Measurements from ENCODE around the gene RAVER1.

RAVER1 gene

DNA sequence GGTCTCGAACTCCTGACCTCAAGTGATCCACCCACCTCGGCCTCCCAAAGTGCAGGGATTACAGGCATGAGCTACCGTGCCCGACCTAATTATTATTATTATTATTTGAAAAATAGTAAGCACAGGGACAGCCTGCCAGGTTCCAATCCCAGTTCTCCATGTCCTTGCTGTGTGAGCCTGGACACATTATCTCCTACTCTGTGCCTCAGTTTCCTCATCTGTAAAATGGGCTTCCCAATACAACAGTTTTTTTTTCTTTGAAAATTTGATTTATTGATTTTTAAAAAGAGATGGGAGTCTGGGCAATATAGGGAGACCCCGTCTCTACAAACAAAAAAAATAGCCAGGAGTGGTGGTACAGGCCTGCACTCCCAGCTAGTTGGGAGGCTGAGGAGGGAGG, 27.0 kb downstream of the RAVER1 start:
- no peak overlapping the region for H3K27ac ChIP-seq
- TF ChIP-seq ZFX (IDR thresholded peaks at IDR 0.05), result no peak
- TF ChIP-seq, protein P1, sequence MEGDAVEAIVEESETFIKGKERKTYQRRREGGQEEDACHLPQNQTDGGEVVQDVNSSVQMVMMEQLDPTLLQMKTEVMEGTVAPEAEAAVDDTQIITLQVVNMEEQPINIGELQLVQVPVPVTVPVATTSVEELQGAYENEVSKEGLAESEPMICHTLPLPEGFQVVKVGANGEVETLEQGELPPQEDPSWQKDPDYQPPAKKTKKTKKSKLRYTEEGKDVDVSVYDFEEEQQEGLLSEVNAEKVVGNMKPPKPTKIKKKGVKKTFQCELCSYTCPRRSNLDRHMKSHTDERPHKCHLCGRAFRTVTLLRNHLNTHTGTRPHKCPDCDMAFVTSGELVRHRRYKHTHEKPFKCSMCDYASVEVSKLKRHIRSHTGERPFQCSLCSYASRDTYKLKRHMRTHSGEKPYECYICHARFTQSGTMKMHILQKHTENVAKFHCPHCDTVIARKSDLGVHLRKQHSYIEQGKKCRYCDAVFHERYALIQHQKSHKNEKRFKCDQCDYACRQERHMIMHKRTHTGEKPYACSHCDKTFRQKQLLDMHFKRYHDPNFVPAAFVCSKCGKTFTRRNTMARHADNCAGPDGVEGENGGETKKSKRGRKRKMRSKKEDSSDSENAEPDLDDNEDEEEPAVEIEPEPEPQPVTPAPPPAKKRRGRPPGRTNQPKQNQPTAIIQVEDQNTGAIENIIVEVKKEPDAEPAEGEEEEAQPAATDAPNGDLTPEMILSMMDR (conservative IDR thresholded peaks at IDR 0.05), result no peak

DNA sequence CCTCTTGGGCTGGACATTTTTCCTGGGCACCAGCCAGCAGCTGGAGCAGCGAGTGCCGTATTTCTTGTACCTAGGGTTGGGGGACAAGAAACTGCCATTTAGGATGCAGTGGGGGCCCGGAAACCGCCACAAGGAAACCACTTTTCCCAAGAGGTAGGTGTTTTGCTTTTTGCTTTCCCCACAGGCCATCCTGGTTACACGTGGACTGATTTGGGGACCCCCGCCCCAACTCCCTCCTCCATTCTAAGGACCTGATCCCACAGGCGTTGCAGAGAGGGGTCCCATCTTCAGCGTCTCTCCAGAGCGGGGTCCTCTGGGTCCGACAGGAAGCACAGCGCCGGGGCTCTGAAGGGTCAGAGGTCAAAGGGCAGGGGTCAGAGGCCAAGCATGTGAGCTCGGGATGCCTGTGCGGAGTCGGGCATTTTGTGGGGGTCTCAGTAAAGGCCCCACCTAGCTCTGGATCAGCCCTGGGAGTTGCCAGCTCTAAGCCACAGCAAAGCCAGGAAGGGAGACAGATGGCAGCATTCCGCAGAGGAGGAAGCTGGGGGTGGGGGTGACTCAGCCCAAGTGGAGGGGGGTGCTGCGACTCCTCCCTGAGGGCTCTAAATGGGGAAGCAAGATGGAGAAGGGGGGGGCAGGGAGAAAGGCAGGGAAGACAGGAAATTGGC, 28.1 kb downstream of the RAVER1 start:
- no peak overlapping the region for H3K27ac ChIP-seq

DNA sequence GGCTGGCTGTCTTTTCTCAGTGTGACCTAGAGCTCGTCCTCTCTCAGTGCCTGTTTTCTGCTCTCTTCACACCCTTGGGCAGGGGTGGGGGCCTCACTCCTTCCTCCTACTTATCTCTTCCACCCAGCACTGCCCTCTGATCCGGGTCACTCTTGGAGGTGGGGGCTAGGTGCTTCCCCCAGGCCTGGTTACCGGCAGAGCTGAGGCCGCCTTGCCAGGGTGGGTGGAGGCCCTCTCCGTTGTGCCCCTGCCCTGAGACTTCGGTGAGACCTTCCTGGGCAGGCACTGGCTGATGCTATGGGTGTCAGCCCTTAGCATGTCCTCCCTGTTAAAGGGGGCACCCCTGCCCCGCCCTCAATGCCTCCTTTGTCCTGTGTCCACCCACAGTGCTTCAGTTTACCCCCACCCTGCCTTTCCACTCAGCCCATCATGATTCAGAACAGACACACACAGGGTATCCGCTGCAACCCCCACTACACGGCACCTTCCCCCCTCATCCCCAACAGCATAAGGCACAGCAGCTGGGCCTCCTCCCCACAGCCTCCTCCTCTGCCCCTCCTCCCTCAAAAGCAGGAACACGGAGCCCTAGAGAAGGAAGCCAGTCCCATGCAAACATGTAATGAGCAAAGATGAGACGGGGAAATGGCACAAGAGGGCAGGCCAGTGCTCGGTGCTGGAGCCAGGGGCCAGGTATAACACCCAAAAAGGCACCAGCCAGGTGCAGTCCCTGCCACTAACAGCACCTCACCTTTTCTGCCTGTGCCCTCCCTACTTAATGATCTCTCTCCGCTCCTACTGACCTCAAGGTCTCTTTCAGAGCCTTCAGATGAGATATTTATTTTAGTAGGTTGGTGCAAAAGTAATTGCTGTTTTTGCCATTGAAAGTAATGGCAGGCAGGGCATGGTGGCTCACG, 33.5 kb downstream of the RAVER1 start:
- TF ChIP-seq, protein P1 (conservative IDR thresholded peaks at IDR 0.05), result no peak
- TF ChIP-seq ZFX (IDR thresholded peaks at IDR 0.05), result no peak
- H3K27ac ChIP-seq, result no peak overlapping the region

More for the DNA sequence above, 28.1 kb downstream of the RAVER1 start:
- TF ChIP-seq ZFX (IDR thresholded peaks at IDR 0.05), result no peak
- TF ChIP-seq, protein P1 (conservative IDR thresholded peaks at IDR 0.05), result no peak

DNA sequence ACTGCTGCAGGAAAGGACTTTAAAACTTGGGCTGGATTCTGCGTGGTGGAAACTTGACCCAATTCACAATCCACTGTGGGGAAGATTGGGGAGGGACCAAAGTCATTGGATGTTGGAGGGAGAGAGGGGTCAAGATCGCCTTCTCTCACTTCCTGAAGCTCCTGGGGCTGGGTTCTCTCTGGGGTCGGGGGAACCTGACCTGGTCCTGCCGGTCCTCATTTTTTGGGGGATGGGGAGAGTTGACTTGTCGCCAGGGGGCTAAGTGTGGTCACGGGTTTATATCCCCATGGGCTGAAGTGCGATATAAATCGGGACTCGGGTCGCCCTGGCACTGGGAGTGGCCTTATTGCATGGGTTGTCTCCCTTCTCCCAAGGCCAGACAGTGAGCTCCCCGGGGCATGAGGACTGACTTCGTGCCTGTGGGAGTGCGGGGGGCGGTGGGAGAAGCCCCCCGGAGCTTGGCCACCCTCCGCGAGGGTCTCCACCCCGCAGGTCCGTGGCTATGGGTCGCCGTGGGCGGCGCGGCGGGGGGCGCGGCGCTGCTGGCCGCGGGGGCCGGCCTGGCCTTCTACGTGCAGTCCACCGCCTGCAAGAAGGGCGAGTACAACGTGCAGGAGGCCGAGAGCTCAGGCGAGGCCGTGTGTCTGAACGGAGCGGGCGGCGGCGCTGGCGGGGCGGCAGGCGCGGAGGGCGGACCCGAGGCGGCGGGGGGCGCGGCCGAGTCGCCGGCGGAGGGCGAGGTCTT, 37.3 kb downstream of the RAVER1 start:
- no peak overlapping the region for H3K27ac ChIP-seq
- no peak for TF ChIP-seq ZFX (IDR thresholded peaks at IDR 0.05)
- TF ChIP-seq, protein P1 (conservative IDR thresholded peaks at IDR 0.05), result no peak

DNA sequence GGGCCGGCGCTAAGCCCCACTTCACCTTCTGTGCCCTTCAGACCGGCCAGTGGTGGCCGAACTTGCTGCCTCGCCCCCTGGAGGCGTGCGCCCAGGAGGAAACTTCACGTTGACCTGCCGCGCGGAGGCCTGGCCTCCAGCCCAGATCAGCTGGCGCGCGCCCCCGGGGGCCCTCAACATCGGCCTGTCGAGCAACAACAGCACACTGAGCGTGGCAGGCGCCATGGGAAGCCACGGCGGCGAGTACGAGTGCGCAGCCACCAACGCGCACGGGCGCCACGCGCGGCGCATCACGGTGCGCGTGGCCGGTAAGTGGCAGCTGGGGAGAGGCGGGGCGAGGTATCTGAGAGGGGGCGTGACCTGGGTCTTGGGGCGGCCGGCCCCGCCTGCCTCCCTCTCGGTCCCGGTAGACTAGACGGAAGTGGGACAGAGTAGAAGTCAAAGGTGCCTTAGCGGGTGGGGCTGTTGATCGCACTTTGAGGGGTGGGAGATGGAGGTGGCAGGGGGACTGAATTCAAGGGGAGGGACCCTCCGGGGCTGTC, 38.0 kb downstream of the RAVER1 start:
- TF ChIP-seq, protein P1 (conservative IDR thresholded peaks at IDR 0.05), result no peak
- TF ChIP-seq ZFX (IDR thresholded peaks at IDR 0.05), result no peak
- no peak overlapping the region for H3K27ac ChIP-seq

DNA sequence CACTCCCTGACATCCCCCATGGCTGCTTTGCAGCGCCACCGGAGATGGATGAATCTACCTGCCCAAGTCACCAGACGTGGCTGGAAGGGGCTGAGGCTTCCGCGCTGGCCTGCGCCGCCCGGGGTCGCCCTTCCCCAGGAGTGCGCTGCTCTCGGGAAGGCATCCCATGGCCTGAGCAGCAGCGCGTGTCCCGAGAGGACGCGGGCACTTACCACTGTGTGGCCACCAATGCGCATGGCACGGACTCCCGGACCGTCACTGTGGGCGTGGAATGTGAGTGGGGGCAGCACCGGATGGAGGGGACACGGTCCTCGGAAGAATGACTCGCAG, 39.0 kb downstream of the RAVER1 start:
- H3K27ac ChIP-seq, result no peak overlapping the region
- TF ChIP-seq, protein P1 (conservative IDR thresholded peaks at IDR 0.05), result no peak
- TF ChIP-seq ZFX (IDR thresholded peaks at IDR 0.05), result no peak
